ENCODE results near the gene TNFRSF4. TPM values are rescaled to one million over a fixed set of nuclear protein-coding genes. Genes with fewer than 3 reads are reported as not detected.
A peak's percentile ranks its signal among the peaks of the same experiment; 100 is the strongest.
"Not testable (repeated sequence)": the region's sequence is repeated elsewhere in the genome, so short reads cannot be mapped to it uniquely, and the experiment has no call there.

Gene TNFRSF4
- total RNA-seq, 2 donors from 2014 or later: 268 to 588 TPM

- Mint-ChIP-seq H3K36me3 (ENCODE audit: insufficient read depth in 2 of 2) (peaks cover 17 to 19% of the 10 kb centered on the region in 2 donors), H3K4me1 (ENCODE audit: low read depth) (peaks cover 19% of the 10 kb centered on the region), H3K27ac (peak overlapping the region; percentile 58), H3K9me3 (peaks cover 6 to 14% of the 10 kb centered on the region in 2 donors), H3K4me3 (no peak overlapping the region), H3K27me3 (ENCODE audit: low read depth) (no peaks in the 10 kb centered on the region)
- DNase-seq (no peak), ATAC-seq (replicated peaks in 1 of 2) (no peak)
Measured at GRCh38 chr1:1196431-1197187, 17.3 kb downstream of the TNFRSF4 start.

GRCh38 chr1:1195726-1196125 lies 18.2 kb downstream of the TNFRSF4 start:
- peak overlapping the region; percentile 58 for H3K27ac Mint-ChIP-seq
- H3K27me3 Mint-ChIP-seq (ENCODE audit: low read depth); ATAC-seq (replicated peaks in 1 of 2); H3K4me3 Mint-ChIP-seq; DNase-seq: not testable (repeated sequence)
- H3K36me3 Mint-ChIP-seq (ENCODE audit: insufficient read depth in 2 of 2): peaks cover 17 to 19% of the 10 kb centered on the region in 2 donors
- peaks cover 6 to 14% of the 10 kb centered on the region in 2 donors for H3K9me3 Mint-ChIP-seq
- peaks cover 18% of the 10 kb centered on the region for H3K4me1 Mint-ChIP-seq (ENCODE audit: low read depth)

- H3K4me3 Mint-ChIP-seq: no peak overlapping the region
Measured at GRCh38 chr1:1194723-1195122, 19.2 kb downstream of the TNFRSF4 start.

GRCh38 chr1:1191734-1192133 lies 22.2 kb downstream of the TNFRSF4 start:
- no peaks in the 10 kb centered on the region for H3K27me3 Mint-ChIP-seq (ENCODE audit: low read depth)
- H3K4me1 Mint-ChIP-seq (ENCODE audit: low read depth): peaks cover 7% of the 10 kb centered on the region
- H3K4me3 Mint-ChIP-seq: no peak overlapping the region
- peaks cover 6 to 14% of the 10 kb centered on the region in 2 donors for H3K9me3 Mint-ChIP-seq
- peaks cover 17 to 19% of the 10 kb centered on the region in 2 donors for H3K36me3 Mint-ChIP-seq (ENCODE audit: insufficient read depth in 2 of 2)
- ATAC-seq (replicated peaks in 1 of 2) (no peak), DNase-seq (no peak)
- H3K27ac Mint-ChIP-seq: no peak overlapping the region

More at GRCh38 chr1:1194723-1195122, 19.2 kb downstream of the TNFRSF4 start:
- Mint-ChIP-seq H3K4me1 (ENCODE audit: low read depth) (peaks cover 11% of the 10 kb centered on the region), H3K27me3 (ENCODE audit: low read depth) (no peaks in the 10 kb centered on the region), H3K27ac (peak overlapping the region; percentile 36), H3K36me3 (ENCODE audit: insufficient read depth in 2 of 2) (peaks cover 17 to 19% of the 10 kb centered on the region in 2 donors), H3K9me3 (peaks cover 6 to 14% of the 10 kb centered on the region in 2 donors)
- ATAC-seq (replicated peaks in 1 of 2) (no peak), DNase-seq (no peak)

GRCh38 chr1:1189111-1189510 lies 24.8 kb downstream of the TNFRSF4 start:
- H3K27me3 Mint-ChIP-seq (ENCODE audit: low read depth): no peaks in the 10 kb centered on the region
- no peaks in the 10 kb centered on the region for H3K4me1 Mint-ChIP-seq (ENCODE audit: low read depth)
- H3K36me3 Mint-ChIP-seq (ENCODE audit: insufficient read depth in 2 of 2): peaks cover 4 to 7% of the 10 kb centered on the region in 2 donors
- DNase-seq (no peak), ATAC-seq (replicated peaks in 1 of 2) (no peak)
- H3K9me3 Mint-ChIP-seq: peaks cover 0 to 6% of the 10 kb centered on the region in 2 donors
- H3K27ac Mint-ChIP-seq: no peak overlapping the region
- no peak overlapping the region for H3K4me3 Mint-ChIP-seq

- Mint-ChIP-seq H3K9me3 (peaks cover 0 to 6% of the 10 kb centered on the region in 2 donors), H3K27ac (no peak overlapping the region), H3K36me3 (ENCODE audit: insufficient read depth in 2 of 2) (peaks cover 4 to 7% of the 10 kb centered on the region in 2 donors), H3K4me1 (ENCODE audit: low read depth) (no peaks in the 10 kb centered on the region), H3K4me3 (no peak overlapping the region), H3K27me3 (ENCODE audit: low read depth) (peaks cover 5% of the 10 kb centered on the region)
- no peak for ATAC-seq (replicated peaks in 1 of 2)
- DNase-seq: no peak
Measured at GRCh38 chr1:1187938-1188337, 26.0 kb downstream of the TNFRSF4 start.

GRCh38 chr1:1185101-1185765 lies 28.7 kb downstream of the TNFRSF4 start:
- Mint-ChIP-seq H3K36me3 (ENCODE audit: insufficient read depth in 2 of 2) (no peaks in the 10 kb centered on the region), H3K9me3 (no peaks in the 10 kb centered on the region), H3K27me3 (ENCODE audit: low read depth) (peaks cover 21% of the 10 kb centered on the region), H3K4me1 (ENCODE audit: low read depth) (no peaks in the 10 kb centered on the region), H3K4me3 (no peak overlapping the region), H3K27ac (no peak overlapping the region)
- ATAC-seq (replicated peaks in 1 of 2): no peak
- no peak for DNase-seq

- ATAC-seq (replicated peaks in 1 of 2): peak; percentile 26 to 37
- Mint-ChIP-seq H3K36me3 (ENCODE audit: insufficient read depth in 2 of 2) (no peaks in the 10 kb centered on the region), H3K9me3 (no peaks in the 10 kb centered on the region), H3K4me3 (no peak overlapping the region), H3K27ac (no peak overlapping the region), H3K4me1 (ENCODE audit: low read depth) (no peaks in the 10 kb centered on the region), H3K27me3 (ENCODE audit: low read depth) (peaks cover 21% of the 10 kb centered on the region)
- no peak for DNase-seq
Measured at GRCh38 chr1:1183833-1184775, 29.8 kb downstream of the TNFRSF4 start.

GRCh38 chr1:1183221-1183747 lies 30.7 kb downstream of the TNFRSF4 start:
- ATAC-seq (replicated peaks in 1 of 2): no peak
- Mint-ChIP-seq H3K4me1 (ENCODE audit: low read depth) (no peaks in the 10 kb centered on the region), H3K36me3 (ENCODE audit: insufficient read depth in 2 of 2) (no peaks in the 10 kb centered on the region)

GRCh38 chr1:1182491-1183220 lies 31.3 kb downstream of the TNFRSF4 start:
- Mint-ChIP-seq H3K27me3 (ENCODE audit: low read depth) (peaks cover 21% of the 10 kb centered on the region), H3K27ac (no peak overlapping the region), H3K4me3 (no peak overlapping the region), H3K9me3 (no peaks in the 10 kb centered on the region), H3K4me1 (ENCODE audit: low read depth) (no peaks in the 10 kb centered on the region), H3K36me3 (ENCODE audit: insufficient read depth in 2 of 2) (no peaks in the 10 kb centered on the region)
- no peak for DNase-seq
- ATAC-seq (replicated peaks in 1 of 2): no peak

More at GRCh38 chr1:1183221-1183747, 30.7 kb downstream of the TNFRSF4 start:
- H3K4me3 Mint-ChIP-seq: no peak overlapping the region
- no peaks in the 10 kb centered on the region for H3K9me3 Mint-ChIP-seq
- no peak overlapping the region for H3K27ac Mint-ChIP-seq
- no peak for DNase-seq
- peaks cover 21% of the 10 kb centered on the region for H3K27me3 Mint-ChIP-seq (ENCODE audit: low read depth)

- Mint-ChIP-seq H3K4me3 (no peak overlapping the region), H3K4me1 (ENCODE audit: low read depth) (no peaks in the 10 kb centered on the region), H3K27me3 (ENCODE audit: low read depth) (peaks cover 25% of the 10 kb centered on the region), H3K27ac (no peak overlapping the region), H3K9me3 (no peaks in the 10 kb centered on the region), H3K36me3 (ENCODE audit: insufficient read depth in 2 of 2) (no peaks in the 10 kb centered on the region)
- ATAC-seq (replicated peaks in 1 of 2) (no peak), DNase-seq (no peak)
Measured at GRCh38 chr1:1181938-1182410, 32.0 kb downstream of the TNFRSF4 start.

All from activated T-cell treated with anti-CD3 and anti-CD28 coated beads, Interleukin-2, amount 50 U/mL, for 72 hours (primary cell).